ENCODE measurements around the gene CCDC14.
"Not testable (repeated sequence)": the region's sequence is repeated elsewhere in the genome, so short reads cannot be mapped to it uniquely, and the experiment has no call there.

CCDC14 gene

DNA sequence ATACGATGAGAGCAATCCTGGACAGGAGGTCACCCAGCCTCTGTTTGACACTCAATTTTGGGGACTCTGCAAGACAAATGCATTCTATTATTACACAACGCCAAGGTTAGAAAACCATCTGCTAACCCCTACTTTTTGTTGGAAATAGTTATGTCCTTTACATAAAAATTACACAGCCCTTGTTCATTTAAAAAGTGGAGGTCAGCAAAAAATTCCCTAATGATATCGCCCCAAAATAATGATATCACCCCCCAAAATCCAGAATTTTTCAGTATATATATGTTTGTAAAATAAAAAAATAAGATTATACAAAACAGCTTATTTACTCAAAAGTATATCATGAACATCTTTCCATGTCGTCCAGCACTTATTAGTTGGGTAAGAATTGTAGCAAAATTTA is 19.5 kb upstream of the CCDC14 start:
- Mint-ChIP-seq H3K27ac (no peak overlapping the region), H3K4me1 (ENCODE audit: low read depth in 2 of 2) (no peaks in the 10 kb centered on the region), H3K27me3 (peaks cover 46 to 54% of the 10 kb centered on the region in 2 donors), H3K4me3 (no peak overlapping the region), H3K9me3 (no peaks in the 10 kb centered on the region), H3K36me3 (ENCODE audit: insufficient read depth) (no peaks in the 10 kb centered on the region)
- ATAC-seq (replicated peaks) (no peak), DNase-seq (no peak)

DNA sequence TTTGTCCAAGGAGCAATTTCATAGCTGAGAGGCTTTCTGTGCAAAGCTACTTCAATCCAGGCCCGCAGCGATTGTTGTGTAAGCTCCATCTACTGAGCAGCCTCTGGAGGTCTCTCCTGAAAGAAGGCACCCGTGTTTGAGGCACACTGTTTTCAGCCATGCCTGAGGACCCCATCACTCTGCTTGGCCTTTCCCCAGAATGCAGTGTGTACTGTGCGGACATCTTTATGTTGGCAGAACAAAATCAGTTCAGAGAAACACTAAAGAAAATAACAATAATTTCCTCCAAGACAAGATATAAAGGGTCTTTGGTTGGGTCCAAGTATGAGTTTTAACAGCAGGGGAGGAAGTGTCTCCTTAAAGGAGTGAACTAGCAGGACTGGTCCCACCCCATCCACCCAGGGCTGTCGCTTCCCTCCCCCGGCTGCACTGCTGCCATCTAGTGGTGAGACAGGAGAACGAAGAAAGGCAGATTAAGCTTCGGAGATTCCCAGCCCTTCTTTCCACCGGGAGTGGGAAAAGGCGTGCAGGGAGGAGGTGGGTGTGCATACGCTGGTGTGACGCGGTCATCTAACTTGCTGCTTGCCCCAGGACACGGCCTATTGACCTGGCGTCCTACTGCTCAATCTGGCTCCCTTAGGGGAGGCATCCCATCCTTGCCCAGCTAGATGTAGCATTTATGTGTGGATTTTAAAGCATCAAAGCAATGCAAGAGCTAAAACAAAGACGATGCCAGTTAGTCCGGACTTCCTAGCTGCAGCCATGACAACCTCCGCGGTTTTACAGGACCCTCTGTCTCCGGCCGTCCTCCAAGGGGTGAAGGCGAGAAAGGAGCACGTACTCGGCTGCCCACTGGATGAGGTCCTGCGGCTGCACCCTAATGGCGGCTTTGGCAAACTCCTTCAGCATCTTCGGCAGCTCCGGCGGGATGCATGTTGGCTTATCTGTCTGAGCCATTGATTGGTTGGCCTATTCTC is 18.8 kb upstream of the CCDC14 start:
- Mint-ChIP-seq H3K27me3 (peaks cover 40 to 49% of the 10 kb centered on the region in 2 donors), H3K4me3 (peak overlapping the region in 1 of 2 donors; percentile 17)
- peak; percentile 5 to 22 (median 6) for DNase-seq
- not testable (repeated sequence) for H3K36me3 Mint-ChIP-seq (ENCODE audit: insufficient read depth); H3K27ac Mint-ChIP-seq; H3K9me3 Mint-ChIP-seq; H3K4me1 Mint-ChIP-seq (ENCODE audit: low read depth in 2 of 2)
- peak; percentile 78 for ATAC-seq (replicated peaks)

DNA sequence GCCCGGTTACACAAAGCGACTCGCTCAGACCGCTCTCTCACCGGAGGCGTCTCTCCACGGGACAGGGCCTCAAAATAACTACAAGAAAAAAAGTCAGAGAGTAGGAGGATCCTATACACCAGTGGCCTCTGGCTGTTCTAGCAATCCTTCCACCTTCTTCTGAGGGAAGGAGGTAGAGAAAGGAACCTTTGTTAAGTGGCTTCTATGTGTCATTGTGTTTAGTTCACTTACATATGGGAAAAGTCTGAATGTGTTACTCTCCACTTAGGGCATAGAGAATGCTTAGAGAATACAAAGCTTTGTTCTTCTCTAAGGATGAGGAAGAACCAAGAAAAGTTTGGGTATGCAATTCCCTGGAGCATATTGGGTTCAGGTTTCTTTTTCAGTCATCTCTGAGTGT is 15.9 kb upstream of the CCDC14 start:
- not testable (repeated sequence) for H3K4me1 Mint-ChIP-seq (ENCODE audit: low read depth in 2 of 2); H3K4me3 Mint-ChIP-seq; H3K36me3 Mint-ChIP-seq (ENCODE audit: insufficient read depth); DNase-seq; H3K27ac Mint-ChIP-seq; H3K9me3 Mint-ChIP-seq; ATAC-seq (replicated peaks)
- H3K27me3 Mint-ChIP-seq = peaks cover 49 to 50% of the 10 kb centered on the region in 2 donors

DNA sequence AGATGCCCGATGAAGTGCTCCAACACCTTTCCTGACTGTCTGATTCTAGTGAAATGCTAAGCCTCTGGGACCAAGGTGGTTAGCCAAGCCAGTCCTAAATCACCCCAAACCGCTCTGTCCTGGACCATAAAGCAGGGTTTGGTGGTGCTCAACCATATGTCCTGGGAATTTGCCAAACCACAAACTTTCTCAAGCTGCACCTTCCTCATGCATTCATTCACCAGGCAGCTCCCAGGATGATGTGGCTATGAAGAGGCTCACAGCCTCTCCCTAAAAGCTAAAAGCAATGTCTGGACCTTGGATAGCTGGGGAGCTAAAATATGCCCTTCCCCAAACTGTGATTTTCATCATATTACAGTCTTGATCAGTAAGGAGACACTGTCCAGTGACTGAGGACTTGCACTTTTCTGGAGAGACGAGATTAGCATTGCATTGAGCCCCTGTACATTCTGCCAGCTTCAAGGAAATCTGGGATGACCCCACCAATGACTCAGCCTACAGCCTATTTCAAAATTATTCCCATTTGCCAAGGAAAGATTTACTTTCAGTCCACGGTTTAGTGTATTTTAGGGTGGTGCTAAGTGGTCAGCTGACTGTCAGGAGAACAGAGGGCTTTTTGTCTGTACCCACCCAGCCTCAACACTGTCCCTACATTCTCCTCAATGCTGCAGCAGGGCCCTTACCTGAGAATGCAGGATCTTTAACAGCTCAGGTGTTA is 15.3 kb upstream of the CCDC14 start:
- H3K4me1 Mint-ChIP-seq (ENCODE audit: low read depth in 2 of 2); H3K9me3 Mint-ChIP-seq; DNase-seq; H3K27ac Mint-ChIP-seq; H3K36me3 Mint-ChIP-seq (ENCODE audit: insufficient read depth); ATAC-seq (replicated peaks); H3K4me3 Mint-ChIP-seq: not testable (repeated sequence)
- H3K27me3 Mint-ChIP-seq = peaks cover 50 to 55% of the 10 kb centered on the region in 2 donors

DNA sequence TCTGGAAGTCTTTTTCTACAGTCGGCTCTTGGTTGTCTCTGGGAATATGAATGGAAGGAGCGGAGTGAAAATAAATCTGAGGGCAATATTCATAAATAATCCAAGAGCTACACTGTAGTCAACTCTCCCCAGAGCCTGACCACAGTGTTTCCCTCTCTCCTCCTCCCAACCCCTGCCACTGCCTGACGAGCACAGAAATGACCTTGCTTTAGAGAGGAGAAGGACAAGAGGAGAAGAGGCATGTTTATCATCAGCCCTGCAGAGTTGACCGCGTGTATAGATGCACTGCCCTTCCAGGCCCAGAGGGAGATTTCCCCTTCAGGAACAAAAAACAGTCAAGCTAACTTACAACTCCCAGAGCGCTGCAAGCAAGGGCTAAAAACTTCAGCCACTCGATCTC is 14.0 kb upstream of the CCDC14 start:
- H3K4me1 Mint-ChIP-seq (ENCODE audit: low read depth in 2 of 2); ATAC-seq (replicated peaks); H3K4me3 Mint-ChIP-seq; H3K36me3 Mint-ChIP-seq (ENCODE audit: insufficient read depth); H3K27ac Mint-ChIP-seq; H3K9me3 Mint-ChIP-seq; DNase-seq: not testable (repeated sequence)
- peaks cover 42 to 57% of the 10 kb centered on the region in 2 donors for H3K27me3 Mint-ChIP-seq

DNA sequence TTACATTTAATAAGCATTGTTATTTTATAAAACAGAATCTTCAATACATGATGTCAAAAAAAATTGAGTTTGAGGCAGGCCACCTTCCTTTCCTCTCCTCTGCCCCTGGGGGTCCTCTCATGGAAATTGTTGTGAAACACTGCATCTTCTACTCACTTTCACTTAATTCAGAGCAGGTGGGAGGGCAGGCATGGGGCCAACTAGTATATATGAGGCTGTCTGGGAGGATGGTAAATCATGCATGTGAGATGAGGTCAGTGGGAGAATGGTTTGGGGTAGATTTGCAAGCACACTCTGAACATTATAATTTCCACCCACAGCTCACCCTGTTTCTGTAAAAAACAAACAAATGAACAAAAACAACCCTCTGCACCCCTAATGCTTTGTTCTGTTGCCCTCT is 10.4 kb upstream of the CCDC14 start:
- no peaks in the 10 kb centered on the region for H3K36me3 Mint-ChIP-seq (ENCODE audit: insufficient read depth)
- ATAC-seq (replicated peaks) (no peak), DNase-seq (no peak)
- H3K27me3 Mint-ChIP-seq = peaks cover 51 to 54% of the 10 kb centered on the region in 2 donors
- H3K27ac Mint-ChIP-seq = no peak overlapping the region
- H3K4me3 Mint-ChIP-seq = no peak overlapping the region
- H3K9me3 Mint-ChIP-seq = no peaks in the 10 kb centered on the region
- no peaks in the 10 kb centered on the region for H3K4me1 Mint-ChIP-seq (ENCODE audit: low read depth in 2 of 2)

GRCh38 chr3:123967260-123967659 is 6.2 kb upstream of the CCDC14 start:
- H3K4me1 Mint-ChIP-seq (ENCODE audit: low read depth in 2 of 2); H3K9me3 Mint-ChIP-seq; DNase-seq; H3K36me3 Mint-ChIP-seq (ENCODE audit: insufficient read depth); H3K27ac Mint-ChIP-seq; H3K4me3 Mint-ChIP-seq; ATAC-seq (replicated peaks): not testable (repeated sequence)
- peaks cover 32 to 41% of the 10 kb centered on the region in 2 donors for H3K27me3 Mint-ChIP-seq

DNA sequence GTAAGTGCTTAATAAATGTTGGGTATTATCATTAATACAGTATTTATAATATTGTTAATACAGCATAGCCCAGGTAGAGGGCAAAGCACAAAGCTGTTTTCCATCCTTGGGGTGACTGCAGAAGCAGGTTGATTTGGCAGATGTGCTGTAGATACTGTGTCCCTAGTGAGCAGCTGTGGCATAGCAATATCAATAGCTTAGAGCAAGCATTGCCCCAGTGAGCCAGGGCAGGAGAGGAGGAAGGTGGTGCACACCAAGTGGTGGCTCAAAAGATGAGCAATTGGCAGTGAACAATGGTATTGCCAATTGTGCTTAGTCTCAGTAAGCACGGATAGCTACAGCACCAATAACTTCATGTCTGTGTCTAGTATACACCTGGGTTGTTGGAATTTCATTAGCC is 5.8 kb upstream of the CCDC14 start:
- DNase-seq; H3K27ac Mint-ChIP-seq; H3K4me1 Mint-ChIP-seq (ENCODE audit: low read depth in 2 of 2); H3K36me3 Mint-ChIP-seq (ENCODE audit: insufficient read depth); H3K4me3 Mint-ChIP-seq; H3K9me3 Mint-ChIP-seq: not testable (repeated sequence)
- peak; percentile 83 for ATAC-seq (replicated peaks)
- peaks cover 27 to 37% of the 10 kb centered on the region in 2 donors for H3K27me3 Mint-ChIP-seq

- DNase-seq; H3K36me3 Mint-ChIP-seq (ENCODE audit: insufficient read depth); ATAC-seq (replicated peaks); H3K4me1 Mint-ChIP-seq (ENCODE audit: low read depth in 2 of 2); H3K4me3 Mint-ChIP-seq; H3K27ac Mint-ChIP-seq; H3K9me3 Mint-ChIP-seq: not testable (repeated sequence)
- H3K27me3 Mint-ChIP-seq = peaks cover 17 to 22% of the 10 kb centered on the region in 2 donors
Measured at GRCh38 chr3:123964793-123965192, 3.8 kb upstream of the CCDC14 start.

DNA sequence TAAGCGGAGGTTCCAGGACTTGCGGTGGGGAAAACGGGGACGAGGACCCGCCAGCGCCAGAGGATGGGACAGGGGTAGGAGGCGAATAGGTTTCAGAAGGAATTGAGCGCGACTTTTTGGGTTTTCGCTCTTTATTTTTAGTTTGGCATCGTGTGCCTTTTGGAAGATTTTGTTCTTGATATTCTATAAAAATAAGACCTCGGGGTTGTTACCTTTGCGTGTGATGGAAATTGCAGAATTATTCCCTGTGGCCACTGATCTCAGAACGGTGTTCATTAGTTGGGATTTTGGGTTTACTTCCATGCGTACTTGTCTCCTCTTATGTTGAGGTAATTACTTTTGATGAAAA is 453 bp upstream of the CCDC14 start:
- H3K27me3 Mint-ChIP-seq = peaks cover 0 to 12% of the 10 kb centered on the region in 2 donors
- DNase-seq (no peak), ATAC-seq (replicated peaks) (no peak)
- no peaks in the 10 kb centered on the region for H3K36me3 Mint-ChIP-seq (ENCODE audit: insufficient read depth)
- peak overlapping the region; percentile 96 to 97 for H3K27ac Mint-ChIP-seq
- H3K9me3 Mint-ChIP-seq = no peaks in the 10 kb centered on the region
- H3K4me3 Mint-ChIP-seq = peak overlapping the region; percentile 94 to 95
- peaks cover 14 to 22% of the 10 kb centered on the region in 2 donors for H3K4me1 Mint-ChIP-seq (ENCODE audit: low read depth in 2 of 2)

DNA sequence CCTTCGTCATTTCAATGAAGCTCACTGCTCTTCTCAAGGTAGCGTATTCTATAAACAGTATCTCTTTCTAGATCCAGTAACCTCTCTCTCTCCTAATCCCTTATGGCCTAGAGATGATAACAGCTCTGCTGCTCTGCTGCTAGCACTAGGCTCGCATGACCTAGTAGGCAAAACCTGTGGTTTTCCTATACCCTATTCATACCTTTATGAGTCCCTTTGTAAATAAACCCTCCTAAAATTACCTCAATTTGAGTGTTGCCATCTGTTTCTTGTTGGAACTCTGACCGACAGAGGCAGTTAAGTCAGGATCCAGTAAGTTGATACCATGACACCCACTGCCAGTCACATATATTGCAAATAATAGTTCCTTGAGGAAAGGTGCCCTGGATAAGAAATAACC is 7.3 kb downstream of the CCDC14 start:
- Mint-ChIP-seq H3K4me3 (no peak overlapping the region), H3K36me3 (ENCODE audit: insufficient read depth) (peaks cover 4% of the 10 kb centered on the region), H3K27ac (no peak overlapping the region), H3K9me3 (no peaks in the 10 kb centered on the region), H3K4me1 (ENCODE audit: low read depth in 2 of 2) (peaks cover 4 to 10% of the 10 kb centered on the region in 2 donors), H3K27me3 (no peaks in the 10 kb centered on the region)
- DNase-seq (no peak), ATAC-seq (replicated peaks) (no peak)

DNA sequence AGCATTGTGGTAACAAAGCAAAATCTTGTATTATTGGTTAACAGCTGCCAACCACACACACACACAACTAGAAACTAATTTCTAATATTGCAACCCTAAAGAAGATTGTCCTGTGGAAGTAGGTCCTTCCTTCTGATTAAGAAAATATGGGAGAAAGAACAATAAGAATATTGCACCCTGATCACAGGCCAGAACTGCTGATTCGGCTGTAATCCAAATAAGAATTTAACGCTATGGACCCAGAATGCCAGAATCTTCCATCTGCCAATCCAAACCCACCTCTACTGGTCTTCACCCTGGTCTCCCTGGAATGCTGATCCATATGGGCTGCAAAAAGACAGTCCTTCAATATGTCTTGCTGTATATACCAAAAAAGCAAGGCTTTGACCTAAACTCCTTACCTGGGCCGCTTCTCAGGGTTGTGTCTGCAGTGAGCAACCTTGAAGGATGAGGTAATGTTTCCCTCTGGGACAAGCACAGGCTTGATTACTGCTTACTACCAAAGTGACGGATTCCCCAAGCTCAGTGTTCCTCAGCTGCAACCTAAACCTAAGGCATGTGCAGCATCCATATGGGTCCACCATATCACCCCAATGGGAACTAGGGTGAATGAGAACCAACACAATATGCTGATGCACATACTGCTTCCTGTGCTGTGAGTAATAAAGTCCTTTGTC is 8.0 kb downstream of the CCDC14 start:
- Mint-ChIP-seq H3K9me3 (no peaks in the 10 kb centered on the region), H3K27me3 (no peaks in the 10 kb centered on the region), H3K27ac (no peak overlapping the region), H3K4me3 (no peak overlapping the region), H3K4me1 (ENCODE audit: low read depth in 2 of 2) (peaks cover 0 to 5% of the 10 kb centered on the region in 2 donors), H3K36me3 (ENCODE audit: insufficient read depth) (peaks cover 8% of the 10 kb centered on the region)
- no peak for ATAC-seq (replicated peaks)
- no peak for DNase-seq

All from effector memory CD8-positive, alpha-beta T cell (primary cell).